Sciatic nerve (tissue), 2 donors: ENCODE data around the gene AGO1. TPM values are rescaled to one million over a fixed set of nuclear protein-coding genes. Genes with fewer than 3 reads are reported as not detected.

Experiments
- ATAC-seq: fragments of 200-7000 bp; cut with Tn5 transposase; one replicate; pipeline ENCODE4 v1.9.1; 2020; ENCODE audit warnings: mild to moderate bottlenecking, moderate library complexity
- DNase-seq: peaks from one replicate; pipeline ENCODE4 v3.0.0-alpha.2; 2020; ENCODE audit warnings: low spot score
- intact Hi-C: fragments of 100-400 bp; cut with DNase I; formaldehyde crosslinking; loops from one replicate; pipeline ENCODE4 v1.14.2; 2022
- total RNA-seq: library from RNA; stranded (reverse); fragmentation: NEBNext Ultra II Directional; extraction: Animal tissue kit (Norgen Biotek cat#: 25700); gene quantifications from one replicate; pipeline ENCODE4 v1.2.1, GENCODE V29; 2021
- donor health status: DM: no; HTN: no; CAD: no.
- donor health status: DM: no; HTN: no; CAD: no.

Gene AGO1
- total RNA-seq, result 30.3 TPM

- DNase-seq (peak; percentile 96), ATAC-seq (peak; percentile 96)
- intact Hi-C loops, result no loop called here
Observed at GRCh38 chr1:35882945-35883634, at the start of gene AGO1. Gene AGO1, plus strand, starts transcription at chr1:35883209. Its CDS starts 213 bp downstream, at chr1:35883422.

GRCh38 chr1:35833395-35833794 lies 49.6 kb upstream of the AGO1 start:
- ATAC-seq (no peak), DNase-seq (no peak)
- intact Hi-C loops, result no loop called here

GRCh38 chr1:35834218-35834617 lies 48.8 kb upstream of the AGO1 start:
- ATAC-seq, result no peak

GRCh38 chr1:35835398-35835797 lies 47.6 kb upstream of the AGO1 start:
- DNase-seq (no peak), ATAC-seq (no peak)
- intact Hi-C loops, result no loop called here

More at GRCh38 chr1:35834218-35834617, 48.8 kb upstream of the AGO1 start:
- DNase-seq, result no peak
- intact Hi-C loops, result no loop called here

GRCh38 chr1:35836734-35837133 lies 46.3 kb upstream of the AGO1 start:
- intact Hi-C loops, result no loop called here
- no peak for DNase-seq
- no peak for ATAC-seq

GRCh38 chr1:35838693-35839245 lies 44.2 kb upstream of the AGO1 start:
- no peak for ATAC-seq
- intact Hi-C loops, result no loop called here
- DNase-seq, result no peak

- DNase-seq (no peak), ATAC-seq (no peak)
- intact Hi-C loops, result no loop called here
Observed at GRCh38 chr1:35844826-35845225, 38.2 kb upstream of the AGO1 start.

- intact Hi-C loops, result no loop called here
- ATAC-seq (peak; percentile 50), DNase-seq (no peak)
Observed at GRCh38 chr1:35845766-35846165, 37.2 kb upstream of the AGO1 start.

- DNase-seq, result no peak
Observed at GRCh38 chr1:35847935-35848565, 35.0 kb upstream of the AGO1 start.

GRCh38 chr1:35850051-35850450 lies 33.0 kb upstream of the AGO1 start:
- no peak for DNase-seq
- no peak for ATAC-seq
- intact Hi-C loops, result no loop called here

More at GRCh38 chr1:35847935-35848565, 35.0 kb upstream of the AGO1 start:
- ATAC-seq, result no peak
- intact Hi-C loops, result no loop called here

- no peak for ATAC-seq
- intact Hi-C loops, result no loop called here
- no peak for DNase-seq
Observed at GRCh38 chr1:35850716-35851115, 32.3 kb upstream of the AGO1 start.

GRCh38 chr1:35851132-35851869 lies 31.7 kb upstream of the AGO1 start:
- ATAC-seq (peak; percentile 71), DNase-seq (no peak)
- intact Hi-C loops, result no loop called here

- intact Hi-C loops, result no loop called here
- no peak for ATAC-seq
- DNase-seq, result no peak
Observed at GRCh38 chr1:35852241-35852640, 30.8 kb upstream of the AGO1 start.

- intact Hi-C loops, result no loop called here
- DNase-seq, result no peak
- ATAC-seq, result no peak
Observed at GRCh38 chr1:35854989-35855700, 27.9 kb upstream of the AGO1 start.

- no peak for DNase-seq
- intact Hi-C loops, result no loop called here
- ATAC-seq, result no peak
Observed at GRCh38 chr1:35856964-35857363, 26.0 kb upstream of the AGO1 start.

- DNase-seq (no peak), ATAC-seq (no peak)
- intact Hi-C loops, result no loop called here
Observed at GRCh38 chr1:35857830-35858229, 25.2 kb upstream of the AGO1 start.

GRCh38 chr1:35860696-35861095 lies 22.3 kb upstream of the AGO1 start:
- intact Hi-C loops, result no loop called here
- DNase-seq (no peak), ATAC-seq (no peak)

- no peak for DNase-seq
- no peak for ATAC-seq
- intact Hi-C loops, result no loop called here
Observed at GRCh38 chr1:35863136-35863535, 19.9 kb upstream of the AGO1 start.

GRCh38 chr1:35863881-35864625 lies 19.0 kb upstream of the AGO1 start:
- intact Hi-C loops, result no loop called here
- no peak for ATAC-seq
- DNase-seq, result no peak
